B cell (primary cell): ENCODE measurements around the gene VAV2.

Experiments used
- CTCF ChIP-seq: fragments of 200-600 bp; IDR thresholded peaks from one replicate; pipeline ENCODE4 v1.8.0; 2022; ENCODE audit warnings: antibody characterized with exemption, mild to moderate bottlenecking
- EZH2 ChIP-seq: IDR thresholded peaks from 2 replicates; pipeline ENCODE4 v1.6.1; 2012; ENCODE audit warnings: borderline replicate concordance, low read depth, mild to moderate bottlenecking, moderate library complexity, low read length; ENCODE audit not compliant: insufficient read depth, poor library complexity, severe bottlenecking

GRCh38 chr9:133929599-133929998 is 62.5 kb downstream of the VAV2 start:
- TF ChIP-seq CTCF (no peak), EZH2 (no peak)
